ENCODE data around the gene ZNF407.

ZNF407 gene

GRCh38 chr18:74977041-74977440 lies 379.4 kb downstream of the ZNF407 start:
- DNase-seq, result no peak

DNA sequence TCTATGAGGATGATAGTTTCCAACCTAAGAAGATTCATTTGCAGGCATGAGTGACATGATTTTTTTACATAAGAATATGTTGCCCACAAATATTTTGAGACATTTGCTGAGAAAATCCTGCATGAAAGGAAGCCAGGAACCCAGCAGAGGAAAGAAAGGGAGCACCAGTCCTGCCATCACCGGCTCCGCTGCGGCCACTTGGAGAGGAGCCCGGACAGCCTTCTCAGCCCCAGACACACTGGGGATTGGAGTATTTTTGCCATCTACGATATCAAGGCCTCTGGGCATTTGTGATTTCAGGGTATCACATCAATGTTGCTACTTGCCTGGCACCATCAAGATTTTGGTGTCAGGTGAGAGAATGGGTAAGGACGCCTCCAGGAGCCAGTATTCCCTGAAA lies 383.0 kb downstream of the ZNF407 start:
- DNase-seq, result no peak

GRCh38 chr18:74981476-74981875 lies 383.8 kb downstream of the ZNF407 start:
- no peak for DNase-seq

- no peak for DNase-seq
Measured at GRCh38 chr18:74982946-74983635, 385.4 kb downstream of the ZNF407 start.

DNA sequence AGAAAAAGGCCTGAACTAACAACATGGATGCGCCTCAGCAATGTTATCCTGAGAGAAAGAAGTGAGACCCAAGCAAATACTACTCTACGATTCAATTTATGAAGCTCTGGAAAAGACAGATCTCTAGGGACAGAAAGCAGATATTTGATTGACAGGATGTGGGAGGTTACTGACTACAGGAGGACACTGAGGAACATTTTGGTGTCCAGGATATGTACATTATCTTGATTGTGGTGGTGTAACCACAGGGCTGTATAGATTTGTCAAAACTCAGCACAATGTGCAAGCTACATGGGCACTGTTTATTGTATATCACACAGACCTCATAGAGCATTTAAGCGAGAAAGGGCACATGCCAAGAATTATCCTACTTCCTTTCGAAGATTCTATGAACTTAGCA lies 391.5 kb downstream of the ZNF407 start:
- no peak for DNase-seq

- DNase-seq, result no peak
Measured at GRCh38 chr18:74990563-74991081, 393.0 kb downstream of the ZNF407 start.

GRCh38 chr18:74994502-74995418 lies 397.1 kb downstream of the ZNF407 start:
- no peak for DNase-seq

DNA sequence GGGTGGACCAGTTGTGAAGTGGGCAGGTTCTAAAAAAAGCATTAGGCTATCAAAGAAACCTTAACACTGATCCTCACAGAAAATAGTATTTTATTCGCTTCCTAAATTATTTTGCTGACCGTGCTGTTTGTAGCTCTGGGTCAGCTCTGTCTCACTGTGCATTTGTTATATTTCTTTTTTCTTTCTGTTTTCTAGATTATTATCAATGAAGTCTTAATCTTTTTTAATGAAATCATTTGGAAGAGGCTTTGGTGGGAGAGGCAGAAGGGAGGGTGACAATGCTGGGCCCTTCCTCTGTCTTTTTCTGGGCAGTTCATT lies 397.7 kb downstream of the ZNF407 start:
- DNase-seq, result no peak

DNA sequence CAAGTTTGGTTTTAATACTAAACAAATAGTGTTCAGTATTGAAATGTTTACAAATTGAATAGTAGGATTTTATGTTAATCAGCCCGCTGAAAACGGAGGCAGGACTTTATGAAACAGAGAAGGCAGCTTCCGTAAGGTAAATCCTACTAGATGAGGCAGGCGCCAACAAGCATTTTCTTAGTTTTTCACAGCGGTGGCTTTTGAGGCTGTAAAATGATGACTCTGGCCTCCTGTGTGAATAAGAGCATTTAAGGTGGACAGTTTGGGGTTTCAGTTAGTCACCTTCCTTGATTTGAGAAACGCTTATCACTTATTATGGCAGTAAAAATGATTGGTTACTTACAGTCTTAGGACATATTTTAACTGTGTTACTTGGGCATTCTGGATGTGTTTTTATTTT lies 398.4 kb downstream of the ZNF407 start:
- no peak for DNase-seq

DNA sequence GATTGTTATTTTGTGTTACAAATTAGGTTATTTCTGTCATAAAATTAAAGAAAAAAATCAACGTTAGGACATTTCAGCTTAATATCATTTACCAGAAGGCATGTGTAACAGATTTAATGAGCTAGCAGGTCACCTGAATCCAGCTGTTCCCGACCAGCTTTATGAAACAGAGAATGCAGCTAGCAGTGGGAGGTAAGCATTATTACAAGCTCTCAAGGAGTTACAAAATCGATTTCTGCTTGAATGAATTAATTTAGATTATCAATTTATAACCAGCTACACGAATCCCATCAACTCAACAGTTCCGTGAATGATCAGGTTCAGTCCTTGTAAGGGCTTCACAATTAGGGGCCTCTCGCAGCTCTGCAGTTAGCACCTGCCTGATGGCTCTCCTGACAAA lies 399.3 kb downstream of the ZNF407 start:
- no peak for DNase-seq

- DNase-seq, result no peak
Measured at GRCh38 chr18:75000920-75001319, 403.2 kb downstream of the ZNF407 start.

DNA sequence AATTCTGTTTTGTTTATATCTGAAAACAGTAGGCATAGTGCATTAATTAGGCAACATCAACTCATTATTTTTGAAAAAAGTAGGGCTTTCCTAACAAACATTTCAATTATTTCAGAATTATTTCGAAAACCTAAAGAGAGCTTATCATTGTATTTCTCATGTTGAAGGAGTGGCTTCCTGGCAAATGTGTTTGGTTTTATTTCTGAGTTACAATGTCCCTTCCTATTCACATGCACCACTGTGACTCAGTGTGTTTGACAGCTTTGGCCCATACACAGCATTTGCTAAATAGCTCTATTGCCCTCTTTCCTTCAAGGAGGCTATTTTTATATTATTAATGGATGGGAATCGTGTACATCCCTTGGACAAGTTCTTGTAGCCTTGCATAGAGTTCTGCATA lies 405.4 kb downstream of the ZNF407 start:
- no peak for DNase-seq

DNA sequence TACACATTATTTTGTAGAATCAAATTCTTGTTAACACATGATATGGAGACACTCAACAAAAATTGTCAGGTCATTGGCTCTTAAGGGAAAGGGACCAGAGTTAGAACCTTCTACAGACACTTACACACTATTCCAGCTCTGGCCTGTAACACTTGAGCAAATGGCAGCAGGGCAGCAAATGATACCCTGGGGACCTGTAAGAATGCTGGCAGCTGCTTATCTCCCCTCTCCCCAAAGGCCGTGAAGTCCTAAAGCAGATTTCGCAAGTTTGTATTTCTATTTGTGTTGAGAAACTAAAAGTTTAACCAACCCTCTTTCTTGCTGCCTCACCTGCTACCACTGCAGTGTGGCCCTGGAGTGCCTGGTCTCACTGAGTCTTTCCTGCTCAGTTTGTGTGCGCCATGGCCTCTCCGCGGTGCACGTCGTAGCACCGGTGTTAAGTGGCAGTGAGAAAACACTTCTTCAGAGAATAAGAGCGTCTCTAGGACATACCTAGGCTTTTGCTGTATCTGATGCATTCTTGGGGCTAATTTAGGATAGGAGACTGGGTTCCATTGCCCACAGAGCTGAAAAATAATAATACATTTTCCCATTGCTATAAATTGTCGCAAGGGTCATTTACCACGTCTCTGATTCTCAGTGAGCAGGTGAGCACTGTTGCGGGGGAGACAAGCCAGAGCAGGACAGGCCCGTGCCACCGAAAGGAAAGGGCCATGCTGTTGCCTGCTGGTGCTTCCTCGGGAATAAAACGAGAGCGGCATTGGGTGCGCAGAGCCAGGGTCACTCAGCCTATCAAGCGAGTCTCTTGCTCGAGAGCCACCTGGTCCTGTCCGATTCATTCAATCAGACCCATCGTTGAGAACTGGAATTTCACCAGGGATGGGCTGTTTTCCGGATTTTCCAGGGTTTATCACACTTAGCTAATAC lies 406.4 kb downstream of the ZNF407 start:
- DNase-seq, result no peak

GRCh38 chr18:75005626-75006025 lies 408.0 kb downstream of the ZNF407 start:
- no peak for DNase-seq

DNA sequence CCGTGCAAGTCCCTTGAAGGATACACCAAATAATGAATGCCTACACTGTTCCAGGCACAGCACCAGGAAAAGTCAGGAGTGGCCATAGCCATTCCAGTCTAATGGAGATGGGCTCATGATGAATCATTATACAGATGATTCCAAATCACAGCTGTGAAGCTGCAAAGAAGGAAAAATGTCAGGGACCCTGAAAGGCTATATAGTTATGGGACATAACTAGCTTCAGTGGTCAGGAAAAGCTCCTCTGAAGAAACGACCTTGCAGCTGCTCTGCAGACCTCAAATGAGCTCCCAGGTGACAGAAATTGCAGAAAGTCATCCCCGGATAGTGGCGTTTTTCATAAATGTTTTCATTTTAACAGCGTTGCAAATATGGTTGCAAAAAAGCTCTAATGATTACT lies 410.5 kb downstream of the ZNF407 start:
- DNase-seq, result no peak

GRCh38 chr18:75009296-75009695 lies 411.6 kb downstream of the ZNF407 start:
- DNase-seq, result no peak

DNA sequence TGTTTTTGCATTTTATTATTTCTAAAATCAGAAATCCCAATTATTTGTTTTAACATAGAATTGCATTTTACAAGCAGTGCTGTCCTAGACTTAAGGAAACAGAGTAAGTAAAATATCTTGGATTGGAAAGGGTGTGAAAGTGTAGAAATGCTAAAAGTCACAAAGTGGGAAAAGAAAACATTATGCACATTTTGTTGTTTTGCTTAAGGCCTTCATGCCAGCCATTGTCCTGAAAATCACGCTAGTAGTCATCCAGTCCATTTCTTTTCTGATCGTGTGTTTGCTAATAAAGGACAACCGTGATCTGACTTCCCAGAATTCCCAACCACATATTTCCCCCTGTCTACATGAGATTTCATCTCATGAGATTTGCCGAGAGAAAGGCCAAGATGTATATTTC lies 412.2 kb downstream of the ZNF407 start:
- no peak for DNase-seq

DNA sequence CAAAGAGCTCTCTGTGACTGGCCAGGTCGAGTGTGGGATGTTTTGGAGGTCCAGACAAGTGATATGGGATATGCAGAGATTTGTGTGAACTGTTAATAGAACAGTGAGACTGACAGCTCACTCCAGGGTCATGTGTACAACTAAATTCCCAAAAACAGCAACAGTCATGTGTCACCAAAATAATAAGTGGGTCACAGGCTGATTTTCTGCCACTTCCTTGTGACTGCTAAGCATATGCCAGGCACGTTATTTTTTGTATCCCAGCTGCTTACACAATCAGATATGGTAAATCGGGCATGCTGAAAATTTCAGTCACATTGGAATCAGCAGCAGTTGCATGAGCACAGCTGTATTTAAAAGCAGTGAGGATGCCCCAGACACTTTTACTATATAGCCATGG lies 412.6 kb downstream of the ZNF407 start:
- DNase-seq, result no peak

GRCh38 chr18:75010689-75011088 lies 413.0 kb downstream of the ZNF407 start:
- no peak for DNase-seq

DNA sequence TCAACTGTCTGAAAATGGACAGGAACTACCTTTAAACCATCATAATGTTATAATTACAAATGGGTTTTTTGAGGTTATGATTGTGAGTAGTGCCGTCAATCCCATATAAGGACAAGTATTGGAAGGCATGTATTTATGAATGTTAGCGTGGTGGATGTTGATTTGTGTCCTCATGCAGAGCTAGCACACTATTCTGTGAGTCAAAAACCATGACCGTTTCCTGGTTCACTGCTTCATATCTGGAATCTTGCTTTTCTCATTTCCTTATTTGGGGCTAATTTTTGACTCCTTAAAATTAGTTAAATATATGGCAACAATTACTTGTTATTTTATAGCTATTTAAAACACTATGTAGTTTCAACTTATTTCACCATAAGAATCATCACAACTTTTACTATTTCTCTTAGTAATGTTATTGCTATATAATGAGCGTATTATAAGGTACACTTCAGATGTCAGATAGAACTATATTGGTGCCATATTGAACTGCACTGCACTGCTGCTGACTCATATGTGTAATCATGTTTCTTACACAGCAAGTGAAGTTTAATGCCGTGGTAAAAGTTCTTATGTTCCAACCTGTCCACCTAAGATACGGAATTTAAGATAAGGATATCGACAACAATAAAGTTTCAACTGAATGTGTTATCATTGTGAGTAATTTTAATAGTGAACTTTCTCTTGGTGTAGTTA lies 418.5 kb downstream of the ZNF407 start:
- no peak for DNase-seq

DNA sequence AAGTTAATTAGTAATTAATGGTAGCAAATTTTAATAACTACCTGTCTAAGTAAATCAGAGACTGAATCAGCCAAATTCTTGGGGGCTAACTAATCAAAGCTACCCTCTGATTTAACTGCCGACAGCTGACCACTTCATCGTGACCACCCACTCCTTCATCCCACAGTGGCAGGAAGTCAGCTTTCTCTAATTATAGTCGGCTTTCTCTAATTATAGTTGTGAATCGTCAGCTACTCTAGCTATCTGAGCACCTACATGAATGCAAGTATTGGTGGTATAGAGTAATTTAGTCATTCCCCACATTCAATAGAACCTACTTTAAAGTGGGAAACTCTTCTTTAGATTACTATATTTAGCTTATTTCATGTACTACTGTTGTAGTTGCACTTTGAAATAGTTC lies 425.8 kb downstream of the ZNF407 start:
- no peak for DNase-seq

DNA sequence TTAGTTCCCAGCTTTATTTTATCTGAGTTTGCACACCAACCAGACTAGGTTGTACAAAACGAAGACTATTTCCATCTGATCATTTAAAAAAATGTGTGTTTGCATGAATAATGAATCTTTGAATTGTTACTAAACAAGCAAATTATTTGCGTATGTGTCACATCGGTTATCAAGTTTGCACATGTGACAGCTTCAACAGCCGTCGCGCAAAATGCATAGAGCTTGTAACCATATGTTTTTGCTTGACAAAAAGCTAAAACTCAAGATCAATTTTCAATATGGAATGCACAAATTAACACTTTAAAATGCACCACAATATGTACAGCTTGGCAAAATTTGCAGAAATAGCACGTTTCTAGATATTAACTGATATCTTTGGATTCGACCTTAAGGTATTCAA lies 427.2 kb downstream of the ZNF407 start:
- DNase-seq, result no peak
